ENCODE data around the gene PSME1.

DNA sequence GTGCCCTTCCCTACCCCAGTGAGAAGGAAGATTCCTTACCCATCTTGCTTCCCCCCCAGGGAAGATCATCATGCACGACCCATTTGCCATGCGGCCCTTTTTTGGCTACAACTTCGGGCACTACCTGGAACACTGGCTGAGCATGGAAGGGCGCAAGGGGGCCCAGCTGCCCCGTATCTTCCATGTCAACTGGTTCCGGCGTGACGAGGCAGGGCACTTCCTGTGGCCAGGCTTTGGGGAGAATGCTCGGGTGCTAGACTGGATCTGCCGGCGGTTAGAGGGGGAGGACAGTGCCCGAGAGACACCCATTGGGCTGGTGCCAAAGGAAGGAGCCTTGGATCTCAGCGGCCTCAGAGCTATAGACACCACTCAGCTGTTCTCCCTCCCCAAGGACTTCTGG is 32.5 kb upstream of the PSME1 start:
- TF ChIP-seq, protein P1, sequence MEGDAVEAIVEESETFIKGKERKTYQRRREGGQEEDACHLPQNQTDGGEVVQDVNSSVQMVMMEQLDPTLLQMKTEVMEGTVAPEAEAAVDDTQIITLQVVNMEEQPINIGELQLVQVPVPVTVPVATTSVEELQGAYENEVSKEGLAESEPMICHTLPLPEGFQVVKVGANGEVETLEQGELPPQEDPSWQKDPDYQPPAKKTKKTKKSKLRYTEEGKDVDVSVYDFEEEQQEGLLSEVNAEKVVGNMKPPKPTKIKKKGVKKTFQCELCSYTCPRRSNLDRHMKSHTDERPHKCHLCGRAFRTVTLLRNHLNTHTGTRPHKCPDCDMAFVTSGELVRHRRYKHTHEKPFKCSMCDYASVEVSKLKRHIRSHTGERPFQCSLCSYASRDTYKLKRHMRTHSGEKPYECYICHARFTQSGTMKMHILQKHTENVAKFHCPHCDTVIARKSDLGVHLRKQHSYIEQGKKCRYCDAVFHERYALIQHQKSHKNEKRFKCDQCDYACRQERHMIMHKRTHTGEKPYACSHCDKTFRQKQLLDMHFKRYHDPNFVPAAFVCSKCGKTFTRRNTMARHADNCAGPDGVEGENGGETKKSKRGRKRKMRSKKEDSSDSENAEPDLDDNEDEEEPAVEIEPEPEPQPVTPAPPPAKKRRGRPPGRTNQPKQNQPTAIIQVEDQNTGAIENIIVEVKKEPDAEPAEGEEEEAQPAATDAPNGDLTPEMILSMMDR (conservative IDR thresholded peaks at IDR 0.05; ENCODE audit: low read depth in 2 of 2) = no peak
- TF ChIP-seq POLR2AphosphoS5 (IDR thresholded peaks at IDR 0.05; ENCODE audit: low read depth) = no peak
- no peak for TF ChIP-seq NANOG (IDR thresholded peaks at IDR 0.05; ENCODE audit: borderline replicate concordance)
- no peak for TF ChIP-seq EZH2 (IDR thresholded peaks at IDR 0.05; ENCODE audit: low read depth, unreplicated experiment)
